ENCODE data around the gene CD81.
"Not testable (repeated sequence)": the region's sequence is repeated elsewhere in the genome, so short reads cannot be mapped to it uniquely, and the experiment has no call there.

Gene CD81

DNA sequence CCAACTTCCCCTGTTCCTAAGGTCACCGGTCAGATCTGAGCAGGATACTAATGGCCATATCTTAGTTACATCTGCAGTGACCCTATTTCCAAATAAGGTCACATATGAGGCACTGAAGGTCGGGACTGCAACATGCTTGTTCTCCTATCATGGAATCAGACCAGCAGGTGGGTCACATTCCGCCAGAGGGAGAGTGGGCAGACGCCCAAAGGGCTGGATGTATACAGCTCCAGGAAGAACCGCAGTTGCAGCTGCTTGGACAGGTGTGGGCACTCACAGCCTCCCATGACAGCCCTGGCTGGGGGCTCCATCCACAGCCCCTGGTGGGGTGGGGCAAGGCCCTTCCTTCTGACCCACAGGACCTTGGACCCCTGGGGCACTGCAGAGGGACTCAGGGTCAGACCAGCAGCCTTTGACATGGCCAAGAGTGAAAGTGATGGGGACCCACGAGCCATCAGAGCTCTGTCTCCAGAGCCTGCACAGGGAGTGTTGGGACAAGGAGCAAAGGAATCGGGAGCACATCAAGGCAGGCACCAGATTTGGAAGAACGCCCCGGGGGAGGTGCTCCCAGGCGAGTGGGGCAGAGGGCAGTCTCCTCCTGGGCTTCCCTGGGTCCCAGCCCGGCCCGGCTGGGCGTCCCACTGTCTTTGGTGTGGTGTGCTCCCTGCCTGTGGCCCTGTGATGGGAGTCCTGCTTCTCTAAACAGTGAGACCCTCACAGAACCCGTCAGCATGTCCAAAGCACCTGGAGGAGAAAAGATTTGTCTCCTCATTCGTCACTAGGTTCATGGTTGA, 13.3 kb upstream of the CD81 start:
- H3K4me3 ChIP-seq (replicated peaks; ENCODE audit: low read depth, low read length), result no peak overlapping the region
- TF ChIP-seq, protein P1, sequence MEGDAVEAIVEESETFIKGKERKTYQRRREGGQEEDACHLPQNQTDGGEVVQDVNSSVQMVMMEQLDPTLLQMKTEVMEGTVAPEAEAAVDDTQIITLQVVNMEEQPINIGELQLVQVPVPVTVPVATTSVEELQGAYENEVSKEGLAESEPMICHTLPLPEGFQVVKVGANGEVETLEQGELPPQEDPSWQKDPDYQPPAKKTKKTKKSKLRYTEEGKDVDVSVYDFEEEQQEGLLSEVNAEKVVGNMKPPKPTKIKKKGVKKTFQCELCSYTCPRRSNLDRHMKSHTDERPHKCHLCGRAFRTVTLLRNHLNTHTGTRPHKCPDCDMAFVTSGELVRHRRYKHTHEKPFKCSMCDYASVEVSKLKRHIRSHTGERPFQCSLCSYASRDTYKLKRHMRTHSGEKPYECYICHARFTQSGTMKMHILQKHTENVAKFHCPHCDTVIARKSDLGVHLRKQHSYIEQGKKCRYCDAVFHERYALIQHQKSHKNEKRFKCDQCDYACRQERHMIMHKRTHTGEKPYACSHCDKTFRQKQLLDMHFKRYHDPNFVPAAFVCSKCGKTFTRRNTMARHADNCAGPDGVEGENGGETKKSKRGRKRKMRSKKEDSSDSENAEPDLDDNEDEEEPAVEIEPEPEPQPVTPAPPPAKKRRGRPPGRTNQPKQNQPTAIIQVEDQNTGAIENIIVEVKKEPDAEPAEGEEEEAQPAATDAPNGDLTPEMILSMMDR (IDR thresholded peaks at IDR 0.05; ENCODE audit: low read depth, low read length, missing control alignments), result no peak
- DNase-seq (ENCODE audit: extremely low read depth, low read depth), result no peak

GRCh38 chr11:2364386-2364785, 12.7 kb upstream of the CD81 start:
- not testable (repeated sequence) for H3K4me3 ChIP-seq (replicated peaks; ENCODE audit: low read depth, low read length); DNase-seq (ENCODE audit: extremely low read depth, low read depth)

- TF ChIP-seq, protein P1 (IDR thresholded peaks at IDR 0.05; ENCODE audit: low read depth, low read length, missing control alignments), result no peak
- H3K4me3 ChIP-seq (replicated peaks; ENCODE audit: low read depth, low read length), result no peak overlapping the region
- no peak for DNase-seq (ENCODE audit: extremely low read depth, low read depth)
Observed at GRCh38 chr11:2365571-2366210, 11.4 kb upstream of the CD81 start.

GRCh38 chr11:2366276-2366675, 10.8 kb upstream of the CD81 start:
- no peak overlapping the region for H3K4me3 ChIP-seq (replicated peaks; ENCODE audit: low read depth, low read length)
- no peak for DNase-seq (ENCODE audit: extremely low read depth, low read depth)
- TF ChIP-seq, protein P1 (IDR thresholded peaks at IDR 0.05; ENCODE audit: low read depth, low read length, missing control alignments), result no peak

GRCh38 chr11:2366733-2367132, 10.4 kb upstream of the CD81 start:
- TF ChIP-seq, protein P1 (IDR thresholded peaks at IDR 0.05; ENCODE audit: low read depth, low read length, missing control alignments), result no peak
- no peak for DNase-seq (ENCODE audit: extremely low read depth, low read depth)
- H3K4me3 ChIP-seq (replicated peaks; ENCODE audit: low read depth, low read length), result no peak overlapping the region

GRCh38 chr11:2367266-2368160, 9.6 kb upstream of the CD81 start:
- no peak overlapping the region for H3K4me3 ChIP-seq (replicated peaks; ENCODE audit: low read depth, low read length)
- TF ChIP-seq, protein P1 (IDR thresholded peaks at IDR 0.05; ENCODE audit: low read depth, low read length, missing control alignments), result no peak
- no peak for DNase-seq (ENCODE audit: extremely low read depth, low read depth)

All from HFF-Myc (cell line).